ENCODE results near the gene MYEOV.

Gene MYEOV

DNA sequence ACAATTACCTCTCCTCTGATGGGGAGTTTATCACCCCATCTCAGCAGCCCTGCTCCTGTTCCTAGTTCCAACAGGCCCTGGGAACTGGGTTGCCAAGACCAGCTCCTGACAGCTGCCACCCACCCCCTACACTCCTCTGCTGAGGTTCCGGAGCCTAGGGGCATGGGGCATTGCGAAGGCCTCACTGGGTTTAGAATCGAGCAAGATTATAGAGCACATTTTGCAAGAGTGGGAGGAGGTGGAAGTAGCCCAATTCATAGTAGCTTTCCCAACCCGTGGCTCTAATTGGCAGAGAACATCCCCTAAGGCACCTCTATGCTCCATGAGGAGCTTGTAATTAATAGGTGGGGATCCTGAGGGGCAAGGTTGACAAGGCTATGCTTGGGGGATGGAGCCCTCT, 23.0 kb downstream of the MYEOV start:
- H3K4me2 ChIP-seq (ENCODE audit: low read depth, low read length), result no peak overlapping the region
- no peak overlapping the region for H3K27ac ChIP-seq (ENCODE audit: low read length)
- H3K27me3 ChIP-seq (replicated peaks; ENCODE audit: insufficient read depth, low read length), result no peaks in the 10 kb centered on the region
- H3K9ac ChIP-seq (ENCODE audit: low read length), result no peak overlapping the region
- H3K36me3 ChIP-seq (replicated peaks; ENCODE audit: insufficient read depth, low read length), result no peaks in the 10 kb centered on the region
- H2AFZ ChIP-seq (ENCODE audit: low read length), result no peak overlapping the region
- TF ChIP-seq EZH2 (optimal IDR thresholded peaks at IDR 0.05; ENCODE audit: low read depth, low read length) (no peak), EZH2phosphoT487 (IDR thresholded peaks at IDR 0.05; ENCODE audit: low read length) (no peak), CTCF (IDR thresholded peaks at IDR 0.05; ENCODE audit: low read length) (no peak)
- no peaks in the 10 kb centered on the region for H3K9me3 ChIP-seq (replicated peaks; ENCODE audit: insufficient read depth, low read length)
- no peaks in the 10 kb centered on the region for H4K20me1 ChIP-seq (ENCODE audit: insufficient read depth, low read length)
- no peaks in the 10 kb centered on the region for H3F3A ChIP-seq (ENCODE audit: insufficient read depth, low read length)
- H3K9me2 ChIP-seq (replicated peaks; ENCODE audit: insufficient read depth, low read length), result no peaks in the 10 kb centered on the region
- DNase-seq, result no peak
- peaks cover 72% of the 10 kb centered on the region for H3K79me2 ChIP-seq (ENCODE audit: low read length)
- H3K4me3 ChIP-seq (ENCODE audit: low read length), result no peak overlapping the region
- no peaks in the 10 kb centered on the region for H3K4me1 ChIP-seq (ENCODE audit: low read length)

GRCh38 chr11:69317401-69318092, 23.6 kb downstream of the MYEOV start:
- no peak for DNase-seq
- no peaks in the 10 kb centered on the region for H3K9me2 ChIP-seq (replicated peaks; ENCODE audit: insufficient read depth, low read length)
- H3K4me3 ChIP-seq (ENCODE audit: low read length), result no peak overlapping the region
- no peak for TF ChIP-seq CTCF (IDR thresholded peaks at IDR 0.05; ENCODE audit: low read length)
- TF ChIP-seq EZH2 (optimal IDR thresholded peaks at IDR 0.05; ENCODE audit: low read depth, low read length), result no peak
- no peaks in the 10 kb centered on the region for H3F3A ChIP-seq (ENCODE audit: insufficient read depth, low read length)
- no peak overlapping the region for H2AFZ ChIP-seq (ENCODE audit: low read length)
- no peaks in the 10 kb centered on the region for H4K20me1 ChIP-seq (ENCODE audit: insufficient read depth, low read length)
- no peaks in the 10 kb centered on the region for H3K9me3 ChIP-seq (replicated peaks; ENCODE audit: insufficient read depth, low read length)
- H3K27me3 ChIP-seq (replicated peaks; ENCODE audit: insufficient read depth, low read length), result no peaks in the 10 kb centered on the region
- no peak overlapping the region for H3K4me2 ChIP-seq (ENCODE audit: low read depth, low read length)
- no peak overlapping the region for H3K27ac ChIP-seq (ENCODE audit: low read length)
- peaks cover 77% of the 10 kb centered on the region for H3K79me2 ChIP-seq (ENCODE audit: low read length)
- no peaks in the 10 kb centered on the region for H3K4me1 ChIP-seq (ENCODE audit: low read length)
- H3K36me3 ChIP-seq (replicated peaks; ENCODE audit: insufficient read depth, low read length), result no peaks in the 10 kb centered on the region
- no peak overlapping the region for H3K9ac ChIP-seq (ENCODE audit: low read length)

DNA sequence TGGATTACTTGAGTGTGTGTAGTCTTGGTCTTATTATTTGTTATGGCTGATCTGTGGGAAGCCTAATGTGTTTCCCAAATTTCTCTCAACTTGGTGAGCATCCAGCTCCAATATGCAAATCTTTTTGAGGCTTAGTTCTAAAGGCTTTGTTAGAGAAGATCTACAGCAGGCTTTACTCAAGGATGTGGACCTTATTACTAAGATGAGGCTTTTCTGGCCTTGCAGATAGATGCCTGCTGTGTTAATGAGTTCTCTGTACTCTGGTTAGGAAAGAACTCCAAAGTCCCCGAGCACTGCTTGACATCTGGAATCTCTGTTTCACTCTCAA, 24.1 kb downstream of the MYEOV start:
- Histone ChIP-seq H3K36me3 (replicated peaks; ENCODE audit: insufficient read depth, low read length) (no peaks in the 10 kb centered on the region), H3K4me1 (ENCODE audit: low read length) (no peaks in the 10 kb centered on the region), H3K4me2 (ENCODE audit: low read depth, low read length) (no peak overlapping the region), H3K9me3 (replicated peaks; ENCODE audit: insufficient read depth, low read length) (no peaks in the 10 kb centered on the region), H2AFZ (ENCODE audit: low read length) (no peak overlapping the region), H3F3A (ENCODE audit: insufficient read depth, low read length) (no peaks in the 10 kb centered on the region), H3K9me2 (replicated peaks; ENCODE audit: insufficient read depth, low read length) (no peaks in the 10 kb centered on the region), H3K79me2 (ENCODE audit: low read length) (peaks cover 82% of the 10 kb centered on the region), H3K27ac (ENCODE audit: low read length) (no peak overlapping the region), H3K9ac (ENCODE audit: low read length) (no peak overlapping the region), H3K27me3 (replicated peaks; ENCODE audit: insufficient read depth, low read length) (no peaks in the 10 kb centered on the region), H3K4me3 (ENCODE audit: low read length) (no peak overlapping the region), H4K20me1 (ENCODE audit: insufficient read depth, low read length) (no peaks in the 10 kb centered on the region)
- no peak for TF ChIP-seq EZH2phosphoT487 (IDR thresholded peaks at IDR 0.05; ENCODE audit: low read length)
- no peak for TF ChIP-seq EZH2 (optimal IDR thresholded peaks at IDR 0.05; ENCODE audit: low read depth, low read length)
- no peak for TF ChIP-seq CTCF (IDR thresholded peaks at IDR 0.05; ENCODE audit: low read length)
- no peak for DNase-seq
